Suprapubic skin (tissue), 4 donors: Measurements from ENCODE around the gene LIN54.

Source experiments
- EP300 ChIP-seq: sonication (generic); formaldehyde crosslinking; IDR thresholded peaks from one replicate; pipeline ENCODE4 v1.6.1; 2017; ENCODE audit warnings: antibody characterized with exemption
- POLR2A ChIP-seq, 2 donors: fragments of 450-650 bp; IDR thresholded peaks; one replicate each; pipeline ENCODE4 v1.6.1; 2017; ENCODE audit warnings: antibody characterized with exemption in 2 of 2, mild to moderate bottlenecking in 2 of 2, moderate library complexity in 2 of 2
- POLR2AphosphoS5 ChIP-seq, 3 donors: sonication (generic); formaldehyde crosslinking; IDR thresholded peaks; one replicate each; pipeline ENCODE4 v1.6.1; 2017; ENCODE audit warnings: antibody characterized with exemption in 3 of 3
- TF ChIP-seq, protein P1 (sequence below), 2 donors: fragments of 200-600 bp in 1 of 2; fragments of 450-650 bp in 1 of 2; sonication (generic) in 1 of 2; IDR thresholded peaks; one replicate each; pipeline ENCODE4 v1.5.1; 2016 to 2019; ENCODE audit warnings: antibody characterized with exemption in 2 of 2, mild to moderate bottlenecking in 1 of 2, moderate library complexity in 1 of 2

DNA sequence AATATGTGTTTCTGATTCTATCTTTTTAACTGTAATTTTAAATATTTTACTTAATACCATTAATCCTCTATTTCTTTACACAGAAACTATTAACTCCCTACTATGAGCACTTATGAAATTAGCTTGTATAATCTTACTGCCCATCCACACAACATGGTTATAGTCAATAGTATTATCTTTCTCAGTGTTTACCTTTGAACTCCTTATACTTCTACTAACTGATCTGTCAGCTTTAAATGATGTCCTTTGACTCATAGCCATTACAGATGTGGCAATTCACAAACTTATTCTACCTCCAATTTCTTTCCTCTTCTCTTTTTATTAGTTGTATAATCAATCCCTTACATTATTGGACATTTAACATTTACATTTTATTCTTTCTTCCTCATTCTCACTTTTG lies 125.2 kb downstream of the LIN54 start:
- TF ChIP-seq EP300 (no peak), POLR2A (IDR thresholded peaks at IDR 0.05) (no peak), POLR2AphosphoS5 (IDR thresholded peaks at IDR 0.05) (no peak)
- TF ChIP-seq, protein P1, sequence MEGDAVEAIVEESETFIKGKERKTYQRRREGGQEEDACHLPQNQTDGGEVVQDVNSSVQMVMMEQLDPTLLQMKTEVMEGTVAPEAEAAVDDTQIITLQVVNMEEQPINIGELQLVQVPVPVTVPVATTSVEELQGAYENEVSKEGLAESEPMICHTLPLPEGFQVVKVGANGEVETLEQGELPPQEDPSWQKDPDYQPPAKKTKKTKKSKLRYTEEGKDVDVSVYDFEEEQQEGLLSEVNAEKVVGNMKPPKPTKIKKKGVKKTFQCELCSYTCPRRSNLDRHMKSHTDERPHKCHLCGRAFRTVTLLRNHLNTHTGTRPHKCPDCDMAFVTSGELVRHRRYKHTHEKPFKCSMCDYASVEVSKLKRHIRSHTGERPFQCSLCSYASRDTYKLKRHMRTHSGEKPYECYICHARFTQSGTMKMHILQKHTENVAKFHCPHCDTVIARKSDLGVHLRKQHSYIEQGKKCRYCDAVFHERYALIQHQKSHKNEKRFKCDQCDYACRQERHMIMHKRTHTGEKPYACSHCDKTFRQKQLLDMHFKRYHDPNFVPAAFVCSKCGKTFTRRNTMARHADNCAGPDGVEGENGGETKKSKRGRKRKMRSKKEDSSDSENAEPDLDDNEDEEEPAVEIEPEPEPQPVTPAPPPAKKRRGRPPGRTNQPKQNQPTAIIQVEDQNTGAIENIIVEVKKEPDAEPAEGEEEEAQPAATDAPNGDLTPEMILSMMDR (IDR thresholded peaks at IDR 0.05) = no peak
